GM21447 (cell line): Measurements from ENCODE around the gene MYH7.
A peak's percentile ranks its signal among the peaks of the same experiment; 100 is the strongest.
"Not testable (repeated sequence)": the region's sequence is repeated elsewhere in the genome, so short reads cannot be mapped to it uniquely, and the experiment has no call there.

ENCODE experiments used
- ATAC-seq: cut with Tn5 transposase; IDR thresholded peaks from one replicate; pipeline ENCODE4 v1.9.1; 2021; ENCODE audit not compliant: unreplicated experiment

The MYH7 gene

DNA sequence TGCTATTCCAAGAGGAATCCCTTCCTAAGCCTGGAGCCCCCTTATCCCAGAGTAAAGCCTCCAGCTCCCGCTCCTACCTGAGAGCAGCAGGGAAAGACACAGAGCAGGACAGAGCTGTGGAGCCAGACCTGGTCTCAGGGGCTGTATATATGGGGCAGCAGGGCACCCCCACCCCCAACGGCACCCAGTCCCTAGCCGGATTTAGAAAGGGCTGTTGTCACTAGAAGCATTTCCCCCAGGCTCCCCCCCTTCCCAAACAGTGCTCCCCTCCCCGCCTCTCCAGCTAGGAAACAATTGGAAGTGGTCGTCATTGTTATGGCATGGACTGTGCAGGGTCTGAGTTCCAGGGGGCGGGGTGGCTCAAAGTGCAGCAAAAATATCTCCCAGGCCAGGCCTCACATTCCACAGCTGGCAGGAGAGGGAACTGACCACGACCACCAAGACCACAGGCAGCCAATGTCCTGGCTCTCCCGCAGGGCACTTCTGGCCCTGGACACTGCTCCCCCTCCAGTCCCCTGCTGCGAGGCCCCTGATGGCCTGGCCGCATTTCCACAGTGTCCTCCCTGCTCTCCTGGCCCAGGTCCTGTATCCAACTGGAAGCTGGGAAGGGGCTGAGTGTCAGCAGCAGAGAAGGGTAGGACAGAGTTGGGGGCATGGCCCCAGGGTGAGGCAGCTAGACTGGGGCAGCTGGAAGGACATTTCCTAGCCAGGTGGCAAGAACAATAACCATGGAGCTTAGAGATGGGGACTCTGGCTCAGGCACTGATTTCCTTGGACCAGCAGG is at the start of gene MYH7:
MYH7 (minus strand) TSS at position 118 of the 784 bp plus-strand sequence. CDS start 1,928 bp downstream, outside the sequence.
- no peak for ATAC-seq

GRCh38 chr14:23483236-23483854 is 47.9 kb upstream of the MYH7 start:
- no peak for ATAC-seq

DNA sequence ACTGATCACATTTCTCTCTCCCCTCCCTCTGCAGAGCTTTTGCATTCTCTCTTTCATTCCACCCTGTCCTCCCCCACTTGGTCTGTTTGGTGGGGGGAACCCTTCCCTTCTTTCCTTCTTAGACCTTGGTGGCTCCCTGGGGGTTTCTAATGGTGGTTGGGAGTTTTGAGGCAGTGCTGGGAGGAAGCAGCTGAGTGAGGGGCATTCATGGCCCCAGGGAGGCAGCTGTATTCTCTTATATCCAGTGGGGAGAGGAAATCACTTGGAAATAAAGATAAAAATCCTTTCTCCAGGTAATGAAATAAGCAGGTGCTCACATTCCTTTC is 47.3 kb upstream of the MYH7 start:
- no peak for ATAC-seq

GRCh38 chr14:23481979-23482822 is 46.7 kb upstream of the MYH7 start:
- no peak for ATAC-seq

GRCh38 chr14:23481362-23481970 is 46.0 kb upstream of the MYH7 start:
- ATAC-seq, result no peak

DNA sequence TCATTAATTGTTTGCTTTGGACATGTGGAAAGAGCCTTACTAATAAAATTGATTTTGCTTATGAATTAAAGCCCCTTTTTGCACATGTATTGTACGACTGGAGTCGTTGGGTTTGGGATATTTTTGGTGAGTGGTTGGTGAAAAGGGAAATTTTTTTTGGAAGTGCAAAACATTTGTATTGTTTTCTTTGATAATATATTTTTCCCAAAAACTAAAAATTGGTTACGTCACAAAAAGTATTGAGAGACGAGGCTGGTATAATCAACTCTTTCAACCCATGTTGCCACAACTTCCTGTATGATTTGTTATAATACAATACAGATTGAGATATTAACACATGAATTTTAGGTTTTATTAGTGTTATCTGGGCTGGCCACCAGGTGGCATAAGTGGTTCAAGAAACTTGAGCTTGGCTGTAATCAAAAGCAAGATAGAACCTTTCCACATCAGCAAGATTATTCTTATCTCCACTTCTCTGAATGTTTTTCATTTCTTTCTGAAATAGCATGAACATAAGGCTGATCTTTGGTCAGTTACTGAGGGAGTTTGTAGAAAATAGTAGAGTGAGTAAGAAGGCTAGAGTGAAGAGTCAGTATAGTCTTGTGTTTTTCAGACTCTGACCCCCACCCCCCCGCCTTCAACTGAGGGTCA is 42.8 kb upstream of the MYH7 start:
- ATAC-seq, result no peak

GRCh38 chr14:23470947-23471346 is 35.5 kb upstream of the MYH7 start:
- ATAC-seq, result no peak

GRCh38 chr14:23469906-23470403 is 34.5 kb upstream of the MYH7 start:
- peak; percentile 6 for ATAC-seq

GRCh38 chr14:23469127-23469905 is 33.9 kb upstream of the MYH7 start, which contains the start of gene NGDN:
NGDN (plus strand) TSS chr14:23469703; CDS start chr14:23469716, 13 bp downstream.
- peak; percentile 95 for ATAC-seq

- no peak for ATAC-seq
Measured at GRCh38 chr14:23468704-23469126, 33.3 kb upstream of the MYH7 start.

GRCh38 chr14:23465261-23465660 is 29.8 kb upstream of the MYH7 start:
- no peak for ATAC-seq

DNA sequence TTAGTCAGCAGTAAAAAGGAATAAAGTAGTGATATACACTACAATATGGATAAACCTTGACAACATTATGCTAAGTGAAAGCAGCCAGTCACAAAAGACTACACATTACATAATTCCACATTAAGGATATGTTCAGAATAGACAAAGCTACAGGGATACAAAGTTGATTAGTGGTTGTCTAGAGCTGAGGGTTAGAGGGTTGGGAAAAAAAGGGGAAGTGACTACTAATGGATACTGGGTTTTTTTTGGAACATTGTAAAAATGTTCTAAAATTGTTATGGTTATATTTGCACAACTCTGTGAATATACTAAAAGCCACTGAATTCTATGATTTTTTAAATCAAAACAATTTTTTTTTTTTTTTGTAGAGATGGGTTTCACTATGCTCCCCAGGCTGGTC is 29.2 kb upstream of the MYH7 start:
- ATAC-seq, result no peak

DNA sequence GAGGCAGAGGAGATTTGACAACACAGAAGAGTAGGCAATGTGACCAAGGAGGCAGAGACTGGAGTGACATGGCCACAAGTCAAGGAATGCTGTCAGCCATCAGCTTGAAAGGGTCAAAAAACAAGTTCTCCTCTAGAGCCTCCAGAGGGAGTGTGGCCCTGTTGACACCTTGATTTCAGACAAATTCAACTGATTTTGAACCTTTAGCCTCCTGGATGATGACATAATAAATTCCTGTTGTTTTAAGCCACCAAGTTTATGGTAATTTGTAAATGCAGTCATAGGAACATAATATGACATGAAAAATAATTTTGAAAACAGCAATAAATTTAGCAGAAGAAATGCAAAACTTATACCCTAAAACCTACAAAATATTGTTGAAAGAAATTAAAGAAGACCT is 25.5 kb upstream of the MYH7 start:
- no peak for ATAC-seq

DNA sequence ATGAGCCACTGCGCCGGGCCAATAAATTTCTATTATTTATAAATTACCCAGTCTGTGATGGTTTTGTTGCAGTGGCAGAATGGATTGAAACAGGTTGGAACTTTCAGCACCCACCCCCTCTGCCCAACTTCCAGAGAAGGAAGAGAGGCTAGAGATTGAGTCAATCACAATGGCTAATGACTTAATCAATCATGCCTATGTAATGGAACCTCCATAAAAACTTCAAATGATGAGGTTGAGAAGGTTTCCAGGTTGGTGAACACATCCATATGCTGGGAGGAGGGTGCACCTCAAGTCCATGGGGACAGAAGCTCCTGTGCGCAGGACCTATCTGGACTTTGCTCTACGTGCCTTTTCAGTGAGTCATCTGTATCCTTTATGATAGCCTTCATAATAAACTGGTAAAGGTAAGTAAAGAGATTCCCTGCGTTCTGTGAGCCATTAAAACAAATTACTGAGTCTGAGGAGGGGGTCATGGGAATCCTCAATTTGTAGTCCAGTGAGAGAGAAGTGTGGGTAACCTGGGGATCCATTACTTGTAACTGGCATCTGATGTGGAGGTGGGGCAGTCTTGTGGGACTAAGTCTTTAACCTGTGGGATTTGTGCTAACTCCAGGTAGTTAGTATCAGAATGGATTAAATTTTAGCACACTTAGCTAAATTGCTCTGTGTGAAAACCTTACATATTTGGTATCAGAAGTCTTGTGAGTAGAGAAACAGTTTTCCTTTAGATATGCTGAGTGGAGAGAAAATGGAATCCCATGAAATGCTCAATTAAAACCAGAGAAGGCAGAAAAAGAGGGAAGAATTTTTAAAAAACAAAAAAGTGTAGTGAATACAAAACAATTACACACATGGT is 22.4 kb upstream of the MYH7 start:
- no peak for ATAC-seq

DNA sequence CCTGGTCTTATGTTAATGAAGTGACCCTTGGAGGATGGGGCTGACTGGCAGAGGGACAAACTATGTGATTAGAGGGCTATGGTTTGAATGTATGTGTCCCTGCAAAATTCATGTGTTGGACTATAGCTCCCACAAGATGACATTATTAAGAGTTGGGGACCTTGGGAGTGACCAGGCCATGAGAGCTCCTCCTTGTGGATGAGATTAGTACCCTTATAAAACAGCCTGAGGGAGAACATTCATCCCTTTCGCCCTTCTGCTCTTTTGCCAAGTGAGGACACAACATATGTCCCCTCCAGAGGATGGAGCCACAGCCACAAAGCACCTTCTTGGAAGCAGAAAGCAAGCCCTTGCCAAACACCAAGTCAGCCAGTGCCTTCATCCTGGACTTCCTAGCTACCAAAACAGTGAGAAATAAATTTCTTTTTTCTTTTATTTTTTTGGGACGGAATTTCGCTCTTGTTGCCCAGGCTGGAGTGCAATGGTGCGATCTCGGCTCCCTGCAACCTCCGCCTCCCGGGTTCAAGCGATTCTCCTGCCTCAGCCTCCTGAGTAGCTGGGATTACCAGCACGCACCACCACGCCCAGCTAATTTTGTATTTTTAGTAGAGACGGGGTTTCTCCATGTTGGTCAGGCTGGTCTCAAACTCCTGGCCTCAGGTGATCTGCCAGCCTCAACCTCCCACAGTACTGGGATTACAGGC is 21.6 kb upstream of the MYH7 start:
- ATAC-seq, result not testable (repeated sequence)

- no peak for ATAC-seq
Measured at GRCh38 chr14:23454445-23454856, 19.0 kb upstream of the MYH7 start.

GRCh38 chr14:23452237-23452636 is 16.8 kb upstream of the MYH7 start:
- ATAC-seq, result no peak

DNA sequence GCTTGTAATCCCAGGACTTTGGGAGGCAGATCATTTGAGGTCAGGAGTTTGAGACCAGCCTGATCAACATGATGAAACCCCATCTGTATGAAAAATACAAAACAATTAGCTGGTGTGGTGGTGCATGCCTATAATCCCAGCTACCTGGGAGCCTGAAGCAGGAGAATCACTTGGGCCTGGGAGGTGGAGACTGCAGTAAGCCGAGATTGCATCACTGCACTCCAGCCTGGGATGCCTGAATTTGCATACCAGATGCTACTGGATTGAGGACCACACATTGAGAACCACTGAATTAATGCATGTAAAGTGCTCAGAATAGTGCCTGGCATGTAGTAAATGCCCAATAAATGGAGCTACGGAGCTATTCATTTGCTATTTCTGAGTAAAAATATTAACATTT is 14.9 kb upstream of the MYH7 start:
- ATAC-seq, result no peak
